Activated B cell treated with CpG ODN at 0.5 μM for 24 hours (primary cell): ENCODE measurements around the gene ZFYVE9. TPM values are rescaled to one million over a fixed set of nuclear protein-coding genes. Genes with fewer than 3 reads are reported as not detected.
A peak's percentile ranks its signal among the peaks of the same experiment; 100 is the strongest.

Experiments
- ATAC-seq: fragments of 200-7000 bp; cut with Tn5 transposase; one replicate; pipeline ENCODE4 v1.10.0; 2021; ENCODE audit warnings: low read depth, mild to moderate bottlenecking, moderate library complexity
- CTCF ChIA-PET: fragments of 350-600 bp; sonication (Branson Sonifier 250); formaldehyde crosslinking; loops from one replicate; lab custom pipeline; 2021; ENCODE audit warnings: antibody characterized with exemption; lab: Charles Lee
- POLR2A ChIA-PET: fragments of 350-600 bp; sonication (Branson Sonifier 250); formaldehyde crosslinking; loops from one replicate; lab custom pipeline; 2021; ENCODE audit warnings: antibody characterized with exemption; lab: Charles Lee
- DNase-seq: peaks from one replicate; pipeline ENCODE4 v3.0.0; 2022
- H3K27ac Mint-ChIP-seq: one replicate; pipeline ENCODE4 v1.8.0; 2020; ENCODE audit warnings: mixed read lengths
- H3K27me3 Mint-ChIP-seq: one replicate; pipeline ENCODE4 v1.8.0; 2021; ENCODE audit warnings: mixed read lengths
- H3K36me3 Mint-ChIP-seq: one replicate; pipeline ENCODE4 v1.8.0; 2021; ENCODE audit warnings: low read depth, mixed read lengths
- H3K4me1 Mint-ChIP-seq: one replicate; pipeline ENCODE4 v1.8.0; 2021; ENCODE audit warnings: mixed read lengths
- H3K4me3 Mint-ChIP-seq: one replicate; pipeline ENCODE4 v1.8.0; 2020; ENCODE audit warnings: mild to moderate bottlenecking, mixed read lengths
- H3K9me3 Mint-ChIP-seq: one replicate; pipeline ENCODE4 v1.8.0; 2020; ENCODE audit warnings: mixed read lengths
- intact Hi-C: fragments of 100-400 bp; cut with micrococcal nuclease; formaldehyde crosslinking; loops from one replicate; pipeline ENCODE4 v1.15.1; 2024
- total RNA-seq: library from RNA; stranded (reverse); gene quantifications from 2 replicates; pipeline ENCODE4 v1.2.3, GENCODE V29; 2022
- TF ChIP-seq, protein P1 (sequence below): fragments of 200-600 bp; IDR thresholded peaks from one replicate; pipeline ENCODE4 v1.8.0; 2022; ENCODE audit warnings: antibody characterized with exemption, mild to moderate bottlenecking

Gene ZFYVE9
- total RNA-seq, 1 donor from 2014 or later = 3.2 TPM

DNA sequence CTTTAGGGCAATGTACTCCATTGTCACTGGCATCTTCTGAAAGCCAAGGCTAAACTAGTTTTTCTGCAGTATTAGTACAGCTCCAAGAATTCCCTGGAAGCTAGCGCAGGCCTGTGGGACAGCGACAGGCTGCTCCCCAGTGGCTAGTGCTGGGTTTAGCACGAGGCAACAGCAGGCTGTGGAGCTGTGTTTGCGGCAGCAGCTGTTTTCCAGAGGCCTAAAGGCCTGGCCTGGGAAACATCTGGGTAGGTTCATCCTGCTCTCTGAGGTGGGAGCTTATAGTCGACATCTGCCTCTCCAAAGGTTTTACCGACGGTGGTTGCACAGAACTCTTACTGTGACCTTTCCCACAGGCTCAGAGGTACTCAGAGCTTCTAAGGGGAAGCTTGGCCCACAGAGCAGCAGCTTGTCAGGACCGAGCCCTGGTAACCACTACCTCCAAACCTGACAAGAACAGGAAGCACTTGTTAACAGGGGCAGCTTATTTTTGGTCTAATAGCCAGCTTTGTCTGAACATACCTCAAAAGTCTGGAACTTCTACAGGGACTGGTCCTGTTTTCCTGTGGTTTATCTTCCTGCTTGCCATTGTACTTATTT is 206.9 kb downstream of the ZFYVE9 start:
- Mint-ChIP-seq H3K4me3 (no peak overlapping the region), H3K36me3 (peaks cover 30% of the 10 kb centered on the region), H3K27me3 (no peaks in the 10 kb centered on the region), H3K4me1 (no peaks in the 10 kb centered on the region), H3K9me3 (no peaks in the 10 kb centered on the region), H3K27ac (peak overlapping the region; percentile 41)
- CTCF ChIA-PET = no interaction called here
- no peak for DNase-seq
- intact Hi-C loops = no loop called here
- no peak for ATAC-seq
- POLR2A ChIA-PET = interaction anchor here (0.5 kb wide), 1 partner anchor 372 kb away, joined by 4 read pairs; no protein-coding TSS in a partner anchor
- TF ChIP-seq, protein P1, sequence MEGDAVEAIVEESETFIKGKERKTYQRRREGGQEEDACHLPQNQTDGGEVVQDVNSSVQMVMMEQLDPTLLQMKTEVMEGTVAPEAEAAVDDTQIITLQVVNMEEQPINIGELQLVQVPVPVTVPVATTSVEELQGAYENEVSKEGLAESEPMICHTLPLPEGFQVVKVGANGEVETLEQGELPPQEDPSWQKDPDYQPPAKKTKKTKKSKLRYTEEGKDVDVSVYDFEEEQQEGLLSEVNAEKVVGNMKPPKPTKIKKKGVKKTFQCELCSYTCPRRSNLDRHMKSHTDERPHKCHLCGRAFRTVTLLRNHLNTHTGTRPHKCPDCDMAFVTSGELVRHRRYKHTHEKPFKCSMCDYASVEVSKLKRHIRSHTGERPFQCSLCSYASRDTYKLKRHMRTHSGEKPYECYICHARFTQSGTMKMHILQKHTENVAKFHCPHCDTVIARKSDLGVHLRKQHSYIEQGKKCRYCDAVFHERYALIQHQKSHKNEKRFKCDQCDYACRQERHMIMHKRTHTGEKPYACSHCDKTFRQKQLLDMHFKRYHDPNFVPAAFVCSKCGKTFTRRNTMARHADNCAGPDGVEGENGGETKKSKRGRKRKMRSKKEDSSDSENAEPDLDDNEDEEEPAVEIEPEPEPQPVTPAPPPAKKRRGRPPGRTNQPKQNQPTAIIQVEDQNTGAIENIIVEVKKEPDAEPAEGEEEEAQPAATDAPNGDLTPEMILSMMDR = no peak

DNA sequence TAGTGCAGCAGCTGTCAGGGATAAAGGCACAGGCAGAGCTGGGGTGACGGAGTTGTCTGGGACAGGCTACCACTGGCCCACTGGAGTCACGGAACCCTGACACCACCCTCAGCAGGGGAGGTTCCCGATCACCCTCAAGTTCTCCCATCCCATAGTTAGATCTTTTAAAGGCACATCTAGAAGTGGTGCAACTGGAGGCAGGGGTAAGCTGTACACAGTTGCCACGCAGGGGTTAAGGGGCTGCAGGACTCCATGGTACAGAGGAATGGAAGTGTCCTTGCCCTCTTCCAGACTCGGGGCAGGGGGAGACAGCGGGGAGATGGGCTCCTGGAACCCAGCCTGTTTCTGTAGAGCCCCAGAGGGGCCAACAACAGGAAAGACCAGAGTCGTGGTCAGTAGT is 210.8 kb downstream of the ZFYVE9 start:
- H3K36me3 Mint-ChIP-seq = peaks cover 69% of the 10 kb centered on the region
- H3K9me3 Mint-ChIP-seq = no peaks in the 10 kb centered on the region
- ChIA-PET POLR2A (no interaction called here), CTCF (no interaction called here)
- H3K4me1 Mint-ChIP-seq = no peaks in the 10 kb centered on the region
- H3K4me3 Mint-ChIP-seq = no peak overlapping the region
- H3K27ac Mint-ChIP-seq = no peak overlapping the region
- no peaks in the 10 kb centered on the region for H3K27me3 Mint-ChIP-seq
- DNase-seq (no peak), ATAC-seq (no peak)
- intact Hi-C loops = no loop called here
- TF ChIP-seq, protein P1 = no peak

DNA sequence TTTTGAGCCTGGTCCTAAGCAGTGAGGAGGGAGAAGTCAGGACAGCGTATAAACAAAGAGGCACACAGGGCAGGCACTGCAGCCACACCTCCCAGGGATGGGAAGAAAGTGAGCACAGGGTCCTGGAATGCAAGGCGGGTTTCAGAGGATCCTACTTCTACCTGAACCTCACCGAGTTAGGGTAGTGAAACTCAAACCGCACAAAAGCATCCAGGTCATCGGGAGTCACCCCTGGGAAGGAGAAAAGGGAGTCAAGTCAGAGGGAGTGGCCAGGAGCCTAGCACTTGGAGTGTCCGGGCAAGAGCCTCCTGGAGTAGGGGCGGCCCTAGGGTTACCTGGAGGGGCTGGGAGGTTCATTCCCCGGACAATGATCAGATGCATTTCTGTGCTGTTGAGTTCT is 213.5 kb downstream of the ZFYVE9 start:
- peaks cover 94% of the 10 kb centered on the region for H3K36me3 Mint-ChIP-seq

DNA sequence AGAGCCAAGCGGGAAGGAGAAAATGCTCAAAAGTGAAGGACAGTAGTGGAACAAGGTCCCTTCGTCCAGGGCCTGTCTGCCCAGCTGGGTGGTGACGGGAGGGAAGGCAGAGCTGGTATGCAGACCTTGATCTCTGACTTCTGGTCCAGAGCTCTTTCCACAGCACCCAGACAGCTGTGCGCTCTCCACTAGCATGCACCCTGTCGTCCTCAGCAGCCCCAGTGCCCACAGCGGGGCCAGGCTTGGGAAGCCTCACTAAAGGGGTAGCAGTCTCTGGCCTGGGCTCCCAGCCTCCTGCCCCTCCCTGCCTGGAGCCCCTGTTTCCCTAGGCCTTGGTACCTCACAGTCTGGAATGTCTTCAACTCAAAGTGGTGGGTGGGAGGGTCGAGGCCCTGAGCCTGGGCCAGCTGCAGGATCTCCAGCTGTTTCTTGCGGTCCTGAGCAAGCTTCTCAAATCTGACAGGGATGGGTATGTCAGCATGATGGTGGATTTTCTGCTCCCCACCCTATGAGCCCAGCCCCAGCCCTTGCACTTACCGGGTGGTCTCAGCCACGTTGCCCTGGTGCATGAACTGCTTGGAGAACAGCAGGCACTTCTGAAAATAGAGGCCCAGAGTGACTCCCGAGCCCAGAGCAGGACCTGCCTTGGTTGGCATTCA is 214.1 kb downstream of the ZFYVE9 start:
- ATAC-seq (no peak), DNase-seq (no peak)
- Mint-ChIP-seq H3K4me1 (no peaks in the 10 kb centered on the region), H3K36me3 (peaks cover 95% of the 10 kb centered on the region), H3K4me3 (no peak overlapping the region), H3K9me3 (no peaks in the 10 kb centered on the region), H3K27me3 (no peaks in the 10 kb centered on the region), H3K27ac (no peak overlapping the region)
- CTCF ChIA-PET = no interaction called here
- POLR2A ChIA-PET = interaction anchor here (0.6 to 1.1 kb wide), 2 partner anchors 10 to 14 kb away, joined by 3 to 5 read pairs; partner anchors contain the start of gene CC2D1B
- TF ChIP-seq, protein P1 = no peak
- intact Hi-C loops = no loop called here

More for the DNA sequence above, 213.5 kb downstream of the ZFYVE9 start:
- ChIA-PET CTCF (no interaction called here), POLR2A (no interaction called here)
- H3K4me1 Mint-ChIP-seq = no peaks in the 10 kb centered on the region
- intact Hi-C loops = no loop called here
- no peaks in the 10 kb centered on the region for H3K9me3 Mint-ChIP-seq
- ATAC-seq (no peak), DNase-seq (no peak)
- H3K27ac Mint-ChIP-seq = no peak overlapping the region
- H3K27me3 Mint-ChIP-seq = no peaks in the 10 kb centered on the region
- no peak overlapping the region for H3K4me3 Mint-ChIP-seq
- TF ChIP-seq, protein P1 = no peak

DNA sequence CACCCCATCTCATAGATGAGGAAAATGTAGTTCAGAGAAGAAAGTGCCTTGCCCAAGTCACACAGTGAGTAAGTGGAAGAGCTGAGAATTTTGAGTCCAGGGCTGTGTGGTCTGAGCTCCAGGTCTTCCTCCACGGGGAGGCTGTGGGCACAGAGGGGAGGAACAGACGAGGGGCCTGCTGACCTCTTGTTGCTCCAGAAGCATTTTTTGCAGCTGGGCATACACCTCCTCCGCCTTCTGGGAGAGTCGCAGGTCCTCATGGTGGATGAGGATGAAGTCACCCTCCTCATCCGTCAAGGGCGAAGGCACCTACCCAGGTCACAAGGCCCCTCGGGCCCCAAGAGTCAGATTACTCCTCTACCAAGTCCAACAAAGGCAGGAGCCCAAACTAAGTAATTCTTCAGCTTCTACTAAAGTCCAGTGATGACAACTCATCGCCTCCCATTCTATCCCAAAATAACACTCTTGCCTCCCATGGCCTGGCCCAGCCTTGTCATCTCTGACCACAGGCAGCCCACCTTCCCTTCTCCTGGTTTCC is 215.0 kb downstream of the ZFYVE9 start:
- Mint-ChIP-seq H3K36me3 (peaks cover 98% of the 10 kb centered on the region), H3K4me1 (no peaks in the 10 kb centered on the region), H3K27ac (no peak overlapping the region), H3K27me3 (no peaks in the 10 kb centered on the region), H3K4me3 (no peak overlapping the region), H3K9me3 (no peaks in the 10 kb centered on the region)
- CTCF ChIA-PET = no interaction called here
- TF ChIP-seq, protein P1 = no peak
- ATAC-seq (no peak), DNase-seq (no peak)
- POLR2A ChIA-PET = interaction anchor here (1.1 kb wide), 1 partner anchor 9 kb away, joined by 3 read pairs; the partner anchor contains the start of gene CC2D1B
- intact Hi-C loops = no loop called here
